UCSD-AML1 (cell line): ENCODE data around the gene BCAN.
A peak's percentile ranks its signal among the peaks of the same experiment; 100 is the strongest.

Experiments
- DNase-seq: peaks from one replicate; lab custom pipeline; 2025; ENCODE audit not compliant: unreplicated experiment; lab: John Stamatoyannopoulos, UW

The BCAN gene

DNA sequence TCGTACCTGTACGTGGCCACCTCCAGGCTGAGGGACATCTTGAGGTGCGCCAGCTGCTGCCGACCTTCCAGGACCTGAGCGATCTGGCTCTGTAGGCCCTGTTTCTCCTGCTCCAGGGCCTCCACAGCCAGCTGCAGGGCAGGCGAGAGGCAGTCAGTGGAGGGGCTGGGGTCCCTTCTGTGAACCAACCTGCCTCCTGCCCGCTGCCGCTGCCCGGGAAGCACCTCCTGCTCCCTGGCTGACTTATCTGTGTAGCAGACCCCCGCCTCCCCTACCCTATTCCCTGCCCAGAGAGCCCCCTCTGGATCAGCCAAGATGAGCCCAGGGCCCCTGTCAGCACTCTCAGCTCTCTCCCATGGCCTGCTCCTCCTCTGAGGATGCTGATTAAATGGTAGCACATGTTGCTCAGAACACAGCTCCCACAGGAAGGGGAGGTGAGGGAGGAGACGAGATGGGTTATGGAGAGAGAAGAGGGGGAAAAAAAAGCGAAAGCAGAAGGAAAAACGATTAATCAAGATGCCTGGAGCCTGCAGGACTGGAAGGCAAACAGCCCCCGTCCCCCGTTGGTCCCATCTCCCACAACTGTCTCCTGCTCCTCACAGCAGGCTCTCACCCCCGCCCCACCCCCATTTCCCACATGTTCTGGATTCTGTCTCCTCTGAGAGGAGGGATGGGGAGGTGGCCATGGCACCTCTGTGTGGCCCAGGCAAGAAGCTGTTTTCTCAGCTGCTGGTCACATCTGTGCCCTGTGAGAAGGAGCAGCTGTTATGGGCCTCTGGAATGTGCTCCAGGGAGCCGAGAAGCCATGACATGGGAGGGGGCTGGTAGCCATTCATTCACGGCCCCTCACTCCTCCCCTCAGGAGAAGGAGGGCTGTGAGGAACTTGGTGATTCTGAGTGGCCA lies 33.5 kb downstream of the BCAN start:
- DNase-seq = peak; percentile 38

DNA sequence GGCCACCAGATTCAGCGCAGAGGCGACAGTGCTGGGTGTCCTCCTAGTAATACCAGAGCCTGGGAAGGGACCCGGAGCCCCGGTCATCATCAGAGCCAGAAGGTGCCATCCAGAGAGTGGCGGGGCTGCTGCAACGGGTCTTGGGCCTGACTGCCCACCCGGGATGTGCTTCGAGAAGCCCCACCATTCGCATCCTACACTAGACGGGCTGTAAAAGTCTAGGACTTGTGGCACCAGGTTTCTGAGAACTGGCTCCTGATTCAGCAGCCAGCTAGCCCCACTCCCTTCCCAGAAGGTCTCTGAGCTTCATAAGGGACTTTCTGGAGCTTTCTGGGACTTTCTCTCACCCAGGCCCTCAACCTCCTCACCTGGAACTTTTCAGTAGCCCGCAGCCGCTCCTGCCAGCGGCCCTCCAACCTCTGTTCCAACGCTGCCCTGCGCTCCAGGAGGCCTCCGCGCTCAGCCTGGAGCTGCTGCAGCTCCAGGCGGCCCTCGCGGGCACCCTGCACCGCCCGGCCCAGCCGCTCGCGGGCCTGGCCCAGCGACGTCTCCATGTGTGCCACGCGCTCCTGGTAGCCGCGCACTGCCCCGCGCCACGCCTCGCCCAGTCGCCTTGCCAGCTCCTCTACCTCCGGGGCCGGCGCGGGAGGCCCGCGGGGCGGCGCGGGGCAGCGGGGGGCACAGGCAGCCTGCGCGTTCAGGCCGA lies 34.4 kb downstream of the BCAN start:
- DNase-seq = no peak

GRCh38 chr1:156676820-156677615 lies 35.1 kb downstream of the BCAN start, which contains the start of gene NES:
TSS of gene NES (minus strand) at chr1:156677407. CDS start at chr1:156677264, 143 bp downstream.
- DNase-seq = peak; percentile 36

DNA sequence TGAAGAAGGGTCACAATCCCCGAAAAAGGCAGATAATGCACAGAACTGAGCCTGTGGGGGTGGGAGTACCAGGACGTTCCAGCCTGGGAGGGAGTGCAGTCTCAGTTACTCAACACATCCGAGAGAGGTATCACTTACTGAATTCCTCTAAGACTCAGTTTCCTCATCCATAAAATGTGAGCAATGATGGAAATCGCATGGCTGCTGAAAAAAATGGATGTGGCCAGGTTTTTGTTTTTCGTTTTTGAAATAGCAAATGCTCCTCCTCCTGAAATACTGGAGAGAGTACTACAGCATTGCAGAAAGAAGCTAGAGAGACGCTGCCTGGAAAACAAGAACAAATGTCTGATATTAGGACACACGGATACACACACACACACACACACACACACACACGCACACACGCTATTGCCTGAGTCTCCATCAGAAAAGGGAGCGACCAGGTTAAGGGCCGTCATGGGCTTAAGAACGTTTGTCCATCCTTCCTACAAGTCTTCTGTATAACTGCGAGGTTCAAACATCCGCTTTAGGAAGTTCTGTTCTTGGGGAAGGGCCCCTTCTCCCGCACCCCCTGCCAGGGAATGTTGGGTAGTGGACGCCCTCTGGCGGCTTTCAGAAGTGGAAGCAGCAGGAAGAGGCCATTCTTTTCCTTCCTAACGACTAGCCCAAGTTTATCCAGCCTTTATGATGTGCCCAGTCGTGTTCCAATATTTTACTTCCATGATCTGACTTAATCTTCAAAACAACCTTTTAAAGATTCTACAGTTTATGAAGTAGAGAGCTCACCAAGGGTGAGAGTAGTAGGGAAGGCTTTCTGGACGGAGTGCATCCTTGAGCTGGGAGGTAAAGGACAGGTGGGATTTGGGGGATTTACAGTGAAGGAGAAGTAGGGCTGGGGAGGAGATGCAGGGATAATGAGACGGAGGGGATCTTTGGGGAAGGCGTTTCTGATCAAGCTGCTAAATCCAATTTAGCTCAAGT lies 36.0 kb downstream of the BCAN start:
- DNase-seq = peak; percentile 63

- no peak for DNase-seq
Measured at GRCh38 chr1:156680056-156680455, 38.1 kb downstream of the BCAN start.

- DNase-seq = no peak
Measured at GRCh38 chr1:156681196-156681960, 39.5 kb downstream of the BCAN start.

- no peak for DNase-seq
Measured at GRCh38 chr1:156682166-156682890, 40.4 kb downstream of the BCAN start.

DNA sequence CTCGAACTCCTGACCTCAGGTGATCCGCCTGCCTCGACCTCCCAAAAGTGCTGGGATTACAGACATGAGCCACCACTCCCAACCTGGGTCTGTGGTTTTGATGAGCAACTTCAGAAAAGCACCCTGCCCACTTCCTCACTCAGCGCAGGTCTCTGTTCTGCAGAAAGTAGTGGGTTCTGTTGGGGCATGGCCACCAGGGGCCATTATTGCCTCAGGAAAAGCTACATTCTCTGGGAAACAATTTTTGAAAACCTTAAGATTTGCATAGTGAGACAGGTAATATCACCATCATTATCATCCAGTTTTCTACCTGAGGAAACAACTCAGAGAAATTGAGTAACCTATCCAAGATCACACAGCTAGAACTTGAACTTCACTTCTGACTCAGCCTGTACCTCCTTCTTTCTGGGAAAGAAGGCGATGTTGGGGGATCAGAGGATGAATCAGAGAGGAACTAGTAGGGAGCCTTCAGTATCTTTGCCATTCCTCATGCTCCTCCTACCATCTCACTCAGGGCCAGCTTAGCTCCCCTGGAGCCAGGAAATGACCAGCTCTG lies 42.4 kb downstream of the BCAN start:
- DNase-seq = no peak

DNA sequence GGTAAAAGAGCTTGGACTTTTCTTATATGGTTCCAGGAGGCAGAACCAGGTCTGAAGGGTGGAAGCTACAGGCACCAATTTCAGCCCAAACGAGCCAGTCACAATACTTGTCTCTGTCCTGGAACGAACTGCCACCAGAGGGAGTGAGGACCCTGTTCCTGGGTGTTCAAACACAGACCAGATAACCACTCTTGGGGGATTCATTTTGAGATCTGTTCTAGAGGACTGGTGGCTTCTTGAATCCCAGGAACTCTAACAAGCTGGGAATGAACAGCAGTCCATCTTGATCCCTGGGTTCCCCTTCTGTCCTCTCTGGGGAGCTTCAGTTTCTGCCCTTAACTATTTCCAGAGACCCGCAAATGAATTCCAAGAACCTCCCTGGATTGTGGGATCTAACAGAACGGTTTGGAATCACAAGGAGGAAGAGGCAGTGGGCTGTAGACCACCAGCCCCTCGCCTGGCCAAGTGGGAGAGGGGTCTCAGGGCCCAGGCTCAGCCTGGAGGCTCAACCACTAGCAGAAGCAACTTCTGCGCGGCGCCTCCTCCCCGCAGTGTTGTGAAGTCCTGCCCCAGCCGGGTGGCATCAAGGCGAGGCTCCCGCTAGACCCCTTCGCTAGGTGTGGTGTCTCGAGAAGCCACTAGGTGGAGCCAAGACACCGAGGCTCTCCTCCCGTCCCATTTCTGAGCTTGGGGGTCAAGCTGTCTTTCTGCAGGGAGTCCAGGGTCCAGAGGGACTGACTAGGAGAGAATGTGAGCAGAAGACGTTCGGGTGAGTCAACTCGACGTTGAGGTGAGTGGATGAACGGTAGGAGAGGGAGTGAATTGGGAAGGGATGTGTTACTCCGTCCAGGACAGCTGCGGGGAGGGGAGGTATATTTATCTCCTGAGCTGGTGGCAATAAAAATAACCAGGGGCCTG lies 47.4 kb downstream of the BCAN start:
- DNase-seq = peak; percentile 82

DNA sequence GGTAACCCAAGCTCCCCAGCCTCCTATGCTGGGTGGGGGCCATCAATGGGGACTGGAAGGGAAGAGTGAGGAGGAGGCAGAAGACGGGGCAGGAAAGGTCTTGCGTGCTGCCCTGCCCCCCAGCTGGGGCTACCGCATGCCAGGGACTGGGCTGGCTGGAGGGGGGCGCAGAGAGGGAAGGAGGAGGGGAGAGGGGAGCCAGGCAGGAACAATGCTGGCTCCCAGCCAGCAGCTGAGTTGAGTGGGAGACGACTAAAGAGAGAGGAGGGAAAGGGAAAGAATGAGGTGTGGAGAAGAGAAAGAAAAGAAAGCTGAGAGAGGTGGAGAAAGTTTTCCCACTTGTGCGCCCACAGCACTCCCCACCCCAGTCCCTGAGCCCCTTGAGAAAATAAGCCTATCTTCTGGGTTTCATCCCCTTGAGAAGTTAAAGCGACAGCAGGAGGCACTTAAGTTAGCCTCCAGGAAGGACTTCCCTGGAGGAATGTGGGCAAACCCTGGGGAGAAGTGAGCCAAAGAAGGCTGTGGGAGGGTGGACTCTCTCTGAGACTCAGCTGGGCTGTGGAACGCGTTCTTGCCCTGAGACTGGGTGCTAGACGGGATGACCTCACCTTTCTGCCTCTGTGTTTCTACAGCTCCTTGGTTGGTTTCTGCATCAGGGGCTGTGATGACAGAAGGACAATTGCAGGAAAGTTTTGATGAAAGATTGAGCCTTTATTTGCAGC lies 48.2 kb downstream of the BCAN start:
- no peak for DNase-seq

DNA sequence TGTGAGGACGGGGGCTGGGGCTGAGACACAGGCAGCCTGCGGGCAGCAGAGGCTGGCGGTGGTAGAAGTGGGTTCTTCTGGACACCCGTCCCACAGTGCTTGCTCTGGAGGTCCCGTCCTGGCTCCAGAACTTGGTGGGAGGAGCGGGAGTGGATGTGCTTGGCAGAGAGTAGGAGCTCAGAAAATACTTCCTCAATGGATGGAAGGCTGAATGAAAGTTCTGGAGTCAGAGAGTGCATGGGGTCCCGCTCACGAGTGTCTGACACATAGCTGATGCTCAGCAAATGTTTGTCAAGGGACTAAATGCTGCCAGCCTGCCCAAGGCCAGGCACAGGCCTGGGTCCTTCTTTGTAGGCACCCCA lies 48.7 kb downstream of the BCAN start:
- no peak for DNase-seq

DNA sequence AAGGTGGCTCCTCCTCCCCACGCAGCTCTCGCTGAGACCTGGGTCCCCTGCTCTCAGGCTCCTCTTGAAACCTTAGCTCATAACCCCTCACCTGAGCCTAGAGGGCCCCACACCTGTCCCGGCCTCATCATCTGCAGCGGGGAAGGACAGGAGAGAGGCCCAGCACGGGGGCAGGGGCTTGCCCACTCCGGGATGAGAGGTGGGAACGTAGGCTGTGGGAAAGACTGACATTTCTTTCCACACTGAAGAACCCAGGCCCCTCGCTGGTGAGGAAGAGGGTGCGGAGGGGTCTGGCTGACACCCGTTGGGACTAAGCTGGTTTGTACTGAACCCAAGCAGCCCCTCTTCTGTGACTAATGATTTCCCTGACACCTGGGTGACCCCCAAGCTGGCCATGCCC lies 49.3 kb downstream of the BCAN start:
- no peak for DNase-seq

- DNase-seq = peak; percentile 36
Measured at GRCh38 chr1:156691665-156692440, 49.9 kb downstream of the BCAN start.

DNA sequence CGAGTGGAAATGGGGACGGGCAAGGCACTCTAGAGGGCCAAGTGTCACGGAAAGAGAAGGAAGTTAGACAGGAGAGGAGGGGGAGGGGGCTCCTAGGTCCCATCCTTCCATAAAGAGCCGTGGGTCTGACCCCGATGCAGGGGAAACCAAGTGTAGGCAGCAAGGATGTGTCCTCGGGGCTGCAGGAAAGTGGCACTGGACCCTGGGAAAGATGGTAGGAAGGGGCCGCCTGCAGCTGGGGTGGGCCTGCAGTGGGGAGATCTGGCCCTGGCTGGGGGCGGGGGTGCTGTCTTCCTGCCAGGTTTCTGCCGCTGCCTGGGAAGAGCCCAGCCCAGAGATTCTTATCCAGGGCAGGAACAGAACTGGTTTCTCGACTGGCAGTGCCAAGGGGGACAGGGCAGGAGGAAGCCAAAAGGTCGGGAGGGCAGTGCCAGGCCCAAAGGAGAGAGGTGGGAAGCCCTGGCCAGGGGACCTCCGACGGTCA lies 50.6 kb downstream of the BCAN start:
- no peak for DNase-seq

DNA sequence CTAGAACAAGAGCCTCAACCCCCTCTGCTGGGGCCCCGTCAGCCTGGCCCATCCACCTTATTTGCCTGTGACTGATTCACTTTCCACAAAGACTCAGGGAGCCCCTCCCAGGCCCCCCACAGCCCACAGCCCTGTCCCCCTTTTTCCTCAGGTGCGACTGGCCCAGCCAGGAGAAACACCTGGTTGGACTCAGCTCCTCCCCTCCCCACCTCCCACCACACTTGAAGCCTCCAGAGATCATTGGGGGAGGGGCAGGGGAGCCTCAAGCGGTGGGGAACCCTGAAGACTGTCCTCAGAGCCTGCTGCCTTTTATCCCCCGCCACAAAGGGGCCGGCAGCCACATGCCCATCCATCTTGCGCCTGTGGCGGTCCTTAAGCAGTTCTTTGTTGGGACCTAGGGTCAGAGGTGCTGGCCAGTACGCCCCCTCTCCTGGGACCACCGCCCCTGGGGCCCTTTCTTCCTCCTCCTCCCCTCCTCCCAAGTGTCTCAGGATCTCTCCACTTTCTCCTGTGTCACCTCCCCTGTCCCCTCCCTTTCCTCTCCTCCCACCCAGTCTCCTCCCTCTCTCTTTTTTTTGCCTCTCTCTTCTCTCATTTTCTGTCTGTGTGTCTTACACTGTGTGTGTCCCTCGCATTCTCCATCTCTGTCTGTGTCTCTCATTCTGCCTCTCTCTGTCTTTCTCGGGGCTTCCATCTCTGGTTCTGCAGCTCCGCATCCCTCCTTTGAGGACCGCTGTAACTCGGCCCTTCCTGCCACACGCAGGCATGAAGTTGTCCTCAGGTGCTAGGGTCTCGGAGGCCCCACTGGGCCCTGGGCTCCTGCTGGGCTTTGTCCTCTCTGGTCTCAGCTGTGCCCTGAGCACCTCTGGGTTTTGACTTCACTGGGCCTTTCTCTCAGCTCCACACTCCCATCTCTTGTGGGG lies 51.3 kb downstream of the BCAN start:
- DNase-seq = peak; percentile 44
